ENCODE results near the gene RASAL1.

Gene RASAL1

DNA sequence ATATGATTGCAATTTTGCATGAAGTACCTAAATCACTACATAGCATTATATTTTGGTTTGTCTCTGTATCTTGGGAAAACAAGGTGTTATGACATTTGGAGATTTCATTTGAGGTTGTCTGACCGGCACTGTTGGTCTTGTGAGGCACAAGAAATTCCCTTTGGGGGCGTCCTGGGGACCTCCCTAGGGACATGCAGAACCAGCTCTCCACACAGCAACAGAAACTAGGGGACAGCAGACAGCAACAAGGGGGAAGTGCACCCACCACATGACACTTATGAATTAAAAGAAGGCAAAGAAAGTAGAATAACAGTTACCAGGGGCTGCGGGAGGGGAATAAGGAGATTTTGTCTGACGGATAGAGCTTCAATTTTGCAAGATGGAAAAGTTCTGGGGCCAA lies 35.4 kb upstream of the RASAL1 start:
- no peaks in the 10 kb centered on the region for H3K9me3 ChIP-seq (ENCODE audit: control insufficient read depth, insufficient read depth, low read depth, low read length)
- TF ChIP-seq ZNF48 (tag by site-specific recombination; IDR thresholded peaks at IDR 0.05) = no peak
- TF ChIP-seq ZNF23 (tag by site-specific recombination; IDR thresholded peaks at IDR 0.05; ENCODE audit: borderline replicate concordance) = no peak
- no peak for TF ChIP-seq ZNF654 (tag by site-specific recombination; IDR thresholded peaks at IDR 0.05; ENCODE audit: low read depth)
- no peak for TF ChIP-seq ZNF239 (tag by site-specific recombination; IDR thresholded peaks at IDR 0.05)
- TF ChIP-seq YY2 (tag by site-specific recombination; IDR thresholded peaks at IDR 0.05) = no peak
- TF ChIP-seq, protein P1, sequence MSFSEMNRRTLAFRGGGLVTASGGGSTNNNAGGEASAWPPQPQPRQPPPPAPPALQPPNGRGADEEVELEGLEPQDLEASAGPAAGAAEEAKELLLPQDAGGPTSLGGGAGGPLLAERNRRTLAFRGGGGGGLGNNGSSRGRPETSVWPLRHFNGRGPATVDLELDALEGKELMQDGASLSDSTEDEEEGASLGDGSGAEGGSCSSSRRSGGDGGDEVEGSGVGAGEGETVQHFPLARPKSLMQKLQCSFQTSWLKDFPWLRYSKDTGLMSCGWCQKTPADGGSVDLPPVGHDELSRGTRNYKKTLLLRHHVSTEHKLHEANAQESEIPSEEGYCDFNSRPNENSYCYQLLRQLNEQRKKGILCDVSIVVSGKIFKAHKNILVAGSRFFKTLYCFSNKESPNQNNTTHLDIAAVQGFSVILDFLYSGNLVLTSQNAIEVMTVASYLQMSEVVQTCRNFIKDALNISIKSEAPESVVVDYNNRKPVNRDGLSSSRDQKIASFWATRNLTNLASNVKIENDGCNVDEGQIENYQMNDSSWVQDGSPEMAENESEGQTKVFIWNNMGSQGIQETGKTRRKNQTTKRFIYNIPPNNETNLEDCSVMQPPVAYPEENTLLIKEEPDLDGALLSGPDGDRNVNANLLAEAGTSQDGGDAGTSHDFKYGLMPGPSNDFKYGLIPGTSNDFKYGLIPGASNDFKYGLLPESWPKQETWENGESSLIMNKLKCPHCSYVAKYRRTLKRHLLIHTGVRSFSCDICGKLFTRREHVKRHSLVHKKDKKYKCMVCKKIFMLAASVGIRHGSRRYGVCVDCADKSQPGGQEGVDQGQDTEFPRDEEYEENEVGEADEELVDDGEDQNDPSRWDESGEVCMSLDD (tag by site-specific recombination; IDR thresholded peaks at IDR 0.05) = no peak
- TF ChIP-seq, protein P2, sequence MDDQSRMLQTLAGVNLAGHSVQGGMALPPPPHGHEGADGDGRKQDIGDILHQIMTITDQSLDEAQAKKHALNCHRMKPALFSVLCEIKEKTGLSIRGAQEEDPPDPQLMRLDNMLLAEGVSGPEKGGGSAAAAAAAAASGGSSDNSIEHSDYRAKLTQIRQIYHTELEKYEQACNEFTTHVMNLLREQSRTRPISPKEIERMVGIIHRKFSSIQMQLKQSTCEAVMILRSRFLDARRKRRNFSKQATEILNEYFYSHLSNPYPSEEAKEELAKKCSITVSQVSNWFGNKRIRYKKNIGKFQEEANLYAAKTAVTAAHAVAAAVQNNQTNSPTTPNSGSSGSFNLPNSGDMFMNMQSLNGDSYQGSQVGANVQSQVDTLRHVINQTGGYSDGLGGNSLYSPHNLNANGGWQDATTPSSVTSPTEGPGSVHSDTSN (CRISPR knock-in tag; IDR thresholded peaks at IDR 0.05) = no peak
- no peak for TF ChIP-seq ZNF19 (tag by site-specific recombination; IDR thresholded peaks at IDR 0.05; ENCODE audit: low read depth)
- TF ChIP-seq ZNF555 (tag by site-specific recombination; conservative IDR thresholded peaks at IDR 0.05) = no peak
- TF ChIP-seq, protein P3, sequence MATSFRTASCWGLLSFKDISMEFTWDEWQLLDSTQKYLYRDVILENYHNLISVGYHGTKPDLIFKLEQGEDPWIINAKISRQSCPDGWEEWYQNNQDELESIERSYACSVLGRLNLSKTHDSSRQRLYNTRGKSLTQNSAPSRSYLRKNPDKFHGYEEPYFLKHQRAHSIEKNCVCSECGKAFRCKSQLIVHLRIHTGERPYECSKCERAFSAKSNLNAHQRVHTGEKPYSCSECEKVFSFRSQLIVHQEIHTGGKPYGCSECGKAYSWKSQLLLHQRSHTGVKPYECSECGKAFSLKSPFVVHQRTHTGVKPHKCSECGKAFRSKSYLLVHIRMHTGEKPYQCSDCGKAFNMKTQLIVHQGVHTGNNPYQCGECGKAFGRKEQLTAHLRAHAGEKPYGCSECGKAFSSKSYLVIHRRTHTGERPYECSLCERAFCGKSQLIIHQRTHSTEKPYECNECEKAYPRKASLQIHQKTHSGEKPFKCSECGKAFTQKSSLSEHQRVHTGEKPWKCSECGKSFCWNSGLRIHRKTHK (tag by site-specific recombination; IDR thresholded peaks at IDR 0.05) = no peak
- TF ChIP-seq, protein P4, sequence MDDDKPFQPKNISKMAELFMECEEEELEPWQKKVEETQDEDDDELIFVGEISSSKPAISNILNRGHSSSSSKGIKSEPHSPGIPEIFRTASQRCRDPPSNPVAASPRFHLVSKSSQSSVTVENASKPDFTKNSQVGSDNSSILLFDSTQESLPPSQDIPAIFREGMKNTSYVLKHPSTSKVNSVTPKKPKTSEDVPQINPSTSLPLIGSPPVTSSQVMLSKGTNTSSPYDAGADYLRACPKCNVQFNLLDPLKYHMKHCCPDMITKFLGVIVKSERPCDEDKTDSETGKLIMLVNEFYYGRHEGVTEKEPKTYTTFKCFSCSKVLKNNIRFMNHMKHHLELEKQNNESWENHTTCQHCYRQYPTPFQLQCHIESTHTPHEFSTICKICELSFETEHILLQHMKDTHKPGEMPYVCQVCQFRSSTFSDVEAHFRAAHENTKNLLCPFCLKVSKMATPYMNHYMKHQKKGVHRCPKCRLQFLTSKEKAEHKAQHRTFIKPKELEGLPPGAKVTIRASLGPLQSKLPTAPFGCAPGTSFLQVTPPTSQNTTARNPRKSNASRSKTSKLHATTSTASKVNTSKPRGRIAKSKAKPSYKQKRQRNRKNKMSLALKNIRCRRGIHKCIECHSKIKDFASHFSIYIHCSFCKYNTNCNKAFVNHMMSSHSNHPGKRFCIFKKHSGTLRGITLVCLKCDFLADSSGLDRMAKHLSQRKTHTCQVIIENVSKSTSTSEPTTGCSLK (tag by site-specific recombination; IDR thresholded peaks at IDR 0.05) = no peak
- TF ChIP-seq ZNF416 (tag by site-specific recombination; IDR thresholded peaks at IDR 0.05) = no peak
- no peak for TF ChIP-seq ZNF658 (tag by site-specific recombination; IDR thresholded peaks at IDR 0.05)
- no peak for TF ChIP-seq ZNF37A (tag by site-specific recombination; IDR thresholded peaks at IDR 0.05)
- TF ChIP-seq ZNF843 (tag by site-specific recombination; IDR thresholded peaks at IDR 0.05) = no peak
- no peak for TF ChIP-seq ZFP37 (tag by site-specific recombination; IDR thresholded peaks at IDR 0.05)
- TF ChIP-seq, protein P5, sequence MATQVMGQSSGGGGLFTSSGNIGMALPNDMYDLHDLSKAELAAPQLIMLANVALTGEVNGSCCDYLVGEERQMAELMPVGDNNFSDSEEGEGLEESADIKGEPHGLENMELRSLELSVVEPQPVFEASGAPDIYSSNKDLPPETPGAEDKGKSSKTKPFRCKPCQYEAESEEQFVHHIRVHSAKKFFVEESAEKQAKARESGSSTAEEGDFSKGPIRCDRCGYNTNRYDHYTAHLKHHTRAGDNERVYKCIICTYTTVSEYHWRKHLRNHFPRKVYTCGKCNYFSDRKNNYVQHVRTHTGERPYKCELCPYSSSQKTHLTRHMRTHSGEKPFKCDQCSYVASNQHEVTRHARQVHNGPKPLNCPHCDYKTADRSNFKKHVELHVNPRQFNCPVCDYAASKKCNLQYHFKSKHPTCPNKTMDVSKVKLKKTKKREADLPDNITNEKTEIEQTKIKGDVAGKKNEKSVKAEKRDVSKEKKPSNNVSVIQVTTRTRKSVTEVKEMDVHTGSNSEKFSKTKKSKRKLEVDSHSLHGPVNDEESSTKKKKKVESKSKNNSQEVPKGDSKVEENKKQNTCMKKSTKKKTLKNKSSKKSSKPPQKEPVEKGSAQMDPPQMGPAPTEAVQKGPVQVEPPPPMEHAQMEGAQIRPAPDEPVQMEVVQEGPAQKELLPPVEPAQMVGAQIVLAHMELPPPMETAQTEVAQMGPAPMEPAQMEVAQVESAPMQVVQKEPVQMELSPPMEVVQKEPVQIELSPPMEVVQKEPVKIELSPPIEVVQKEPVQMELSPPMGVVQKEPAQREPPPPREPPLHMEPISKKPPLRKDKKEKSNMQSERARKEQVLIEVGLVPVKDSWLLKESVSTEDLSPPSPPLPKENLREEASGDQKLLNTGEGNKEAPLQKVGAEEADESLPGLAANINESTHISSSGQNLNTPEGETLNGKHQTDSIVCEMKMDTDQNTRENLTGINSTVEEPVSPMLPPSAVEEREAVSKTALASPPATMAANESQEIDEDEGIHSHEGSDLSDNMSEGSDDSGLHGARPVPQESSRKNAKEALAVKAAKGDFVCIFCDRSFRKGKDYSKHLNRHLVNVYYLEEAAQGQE (tag by site-specific recombination; IDR thresholded peaks at IDR 0.05) = no peak
- no peak for TF ChIP-seq IKZF3 (tag by site-specific recombination; IDR thresholded peaks at IDR 0.05)
- no peak for TF ChIP-seq ZNF10 (tag by site-specific recombination; IDR thresholded peaks at IDR 0.05)
- TF ChIP-seq ZNF548 (tag by site-specific recombination; IDR thresholded peaks at IDR 0.05) = no peak
- H3K4me3 ChIP-seq (ENCODE audit: low read depth, low read length) = no peak overlapping the region
- no peaks in the 10 kb centered on the region for H3K4me1 ChIP-seq (ENCODE audit: control insufficient read depth, insufficient read depth, low read length)
- H3K27ac ChIP-seq (ENCODE audit: extremely low read depth, low read depth, low read length) = no peak overlapping the region
- POLR2A ChIA-PET = interaction anchor here (0.6 kb wide), 1 partner anchor 1497 kb away, joined by 4 read pairs; no protein-coding TSS in a partner anchor
- H3K36me3 ChIP-seq (ENCODE audit: control insufficient read depth in 2 of 2, insufficient read depth in 1 of 2, low read length in 2 of 2) = peaks cover 54 to 88% of the 10 kb centered on the region in 2 experiments; a peak in 2 of 3 replicates
- CTCF ChIA-PET = interaction anchor here (0.7 to 3.0 kb wide), 4 partner anchors 36 to 275 kb away, joined by 3 to 24 read pairs (median 4); partner anchors contain the start of gene RASAL1
